ENCODE data around the gene GADD45B. TPM values are rescaled to one million over a fixed set of nuclear protein-coding genes. Genes with fewer than 3 reads are reported as not detected.
A peak's percentile ranks its signal among the peaks of the same experiment; 100 is the strongest.
"Not testable (repeated sequence)": the region's sequence is repeated elsewhere in the genome, so short reads cannot be mapped to it uniquely, and the experiment has no call there.

GADD45B gene
- total RNA-seq, 1 donor from 2014 or later, result 91.2 TPM

- H3K9me3 ChIP-seq, result no peaks in the 10 kb centered on the region
- no peak overlapping the region for H3K4me3 ChIP-seq
- H3K27me3 ChIP-seq, result no peaks in the 10 kb centered on the region
- no peak overlapping the region for H3K27ac ChIP-seq
- no peak for ATAC-seq
- no peaks in the 10 kb centered on the region for H3K36me3 ChIP-seq
- DNase-seq, result no peak
- H3K4me1 ChIP-seq, result peaks cover 3% of the 10 kb centered on the region
- TF ChIP-seq CTCF (IDR thresholded peaks at IDR 0.05), result no peak
- intact Hi-C loops (cut with DNase I), result no loop called here
Measured at GRCh38 chr19:2511991-2512390, 36.1 kb downstream of the GADD45B start.

GRCh38 chr19:2512523-2513431 lies 36.9 kb downstream of the GADD45B start:
- no peaks in the 10 kb centered on the region for H3K4me1 ChIP-seq
- H3K4me3 ChIP-seq, result no peak overlapping the region
- no peak for TF ChIP-seq CTCF (IDR thresholded peaks at IDR 0.05)
- intact Hi-C loops (cut with DNase I), result no loop called here
- DNase-seq (no peak), ATAC-seq (peak; percentile 61)
- no peaks in the 10 kb centered on the region for H3K36me3 ChIP-seq
- H3K27ac ChIP-seq, result no peak overlapping the region
- H3K9me3 ChIP-seq, result no peaks in the 10 kb centered on the region
- no peaks in the 10 kb centered on the region for H3K27me3 ChIP-seq

- no peak for TF ChIP-seq CTCF (IDR thresholded peaks at IDR 0.05)
- DNase-seq (no peak), ATAC-seq (no peak)
- no peak overlapping the region for H3K27ac ChIP-seq
- intact Hi-C loops (cut with DNase I), result no loop called here
- no peaks in the 10 kb centered on the region for H3K4me1 ChIP-seq
- H3K27me3 ChIP-seq, result no peaks in the 10 kb centered on the region
- no peaks in the 10 kb centered on the region for H3K9me3 ChIP-seq
- no peaks in the 10 kb centered on the region for H3K36me3 ChIP-seq
- H3K4me3 ChIP-seq, result no peak overlapping the region
Measured at GRCh38 chr19:2514981-2515518, 39.1 kb downstream of the GADD45B start.

- no peaks in the 10 kb centered on the region for H3K27me3 ChIP-seq
- H3K36me3 ChIP-seq, result no peaks in the 10 kb centered on the region
- no peak for TF ChIP-seq CTCF (IDR thresholded peaks at IDR 0.05)
- intact Hi-C loops (cut with DNase I), result no loop called here
- H3K9me3 ChIP-seq, result no peaks in the 10 kb centered on the region
- no peaks in the 10 kb centered on the region for H3K4me1 ChIP-seq
- no peak overlapping the region for H3K4me3 ChIP-seq
- ATAC-seq, result no peak
- H3K27ac ChIP-seq, result no peak overlapping the region
- no peak for DNase-seq
Measured at GRCh38 chr19:2516727-2517126, 40.8 kb downstream of the GADD45B start.

GRCh38 chr19:2517881-2518601 lies 42.1 kb downstream of the GADD45B start:
- DNase-seq, result no peak
- H3K4me3 ChIP-seq, result no peak overlapping the region
- no peaks in the 10 kb centered on the region for H3K4me1 ChIP-seq
- H3K9me3 ChIP-seq, result no peaks in the 10 kb centered on the region
- ATAC-seq, result no peak
- H3K36me3 ChIP-seq, result no peaks in the 10 kb centered on the region
- H3K27ac ChIP-seq, result no peak overlapping the region
- H3K27me3 ChIP-seq, result no peaks in the 10 kb centered on the region
- intact Hi-C loops (cut with DNase I), result no loop called here
- no peak for TF ChIP-seq CTCF (IDR thresholded peaks at IDR 0.05)

- H3K9me3 ChIP-seq; ATAC-seq; intact Hi-C loops (cut with DNase I); H3K4me3 ChIP-seq; DNase-seq; H3K27ac ChIP-seq; H3K27me3 ChIP-seq; H3K36me3 ChIP-seq; H3K4me1 ChIP-seq: not testable (repeated sequence)
Measured at GRCh38 chr19:2518856-2519255, 42.9 kb downstream of the GADD45B start.
